NCI-H2081 treated with DMSO at 0.1 percent for 48 hours (cell line): ENCODE results near the gene INSIG2.
"Not testable (repeated sequence)": the region's sequence is repeated elsewhere in the genome, so short reads cannot be mapped to it uniquely, and the experiment has no call there.

Experiments used
- DNase-seq: peaks from one replicate; lab custom pipeline; 2025; lab: John Stamatoyannopoulos, UW

Gene INSIG2

DNA sequence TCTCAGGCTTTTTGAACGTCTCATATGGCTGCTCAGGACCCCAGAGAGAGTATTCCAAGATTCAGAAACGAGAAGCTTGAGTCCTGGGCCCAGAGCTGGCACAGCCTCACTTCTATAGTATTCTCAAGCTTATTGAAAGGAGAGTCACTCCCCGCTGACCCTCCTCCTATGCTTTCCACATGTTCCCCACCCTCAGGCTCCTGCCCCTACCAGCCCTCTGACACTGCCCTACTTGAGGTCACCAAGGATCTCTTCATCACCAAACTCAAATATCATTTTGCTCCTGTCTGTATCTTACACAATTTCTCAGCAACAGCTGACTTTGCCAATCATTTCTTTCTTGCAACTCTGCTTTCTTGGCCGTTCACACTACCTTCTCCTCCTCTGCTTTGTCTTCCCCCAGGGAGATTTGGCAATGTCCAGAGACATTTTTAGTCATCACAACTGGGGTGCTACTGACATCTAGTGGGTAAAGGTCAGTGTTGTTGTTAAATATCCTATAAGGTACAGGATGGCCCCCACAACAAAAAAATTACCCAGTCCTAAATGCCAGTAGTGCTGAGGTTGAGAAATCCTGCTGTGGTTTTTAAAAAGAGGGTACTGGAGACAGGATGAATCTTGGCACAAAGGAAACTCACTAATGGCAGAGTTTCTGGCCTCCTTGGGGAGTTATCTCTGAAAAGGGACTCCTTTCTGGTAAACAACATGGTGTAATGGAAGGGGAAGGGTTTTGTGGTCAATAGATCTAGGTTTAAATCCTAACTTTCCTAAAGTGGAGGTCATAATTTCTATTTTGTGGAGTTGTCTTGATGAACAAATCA is 26.9 kb upstream of the INSIG2 start:
- peak; percentile 11 for DNase-seq

DNA sequence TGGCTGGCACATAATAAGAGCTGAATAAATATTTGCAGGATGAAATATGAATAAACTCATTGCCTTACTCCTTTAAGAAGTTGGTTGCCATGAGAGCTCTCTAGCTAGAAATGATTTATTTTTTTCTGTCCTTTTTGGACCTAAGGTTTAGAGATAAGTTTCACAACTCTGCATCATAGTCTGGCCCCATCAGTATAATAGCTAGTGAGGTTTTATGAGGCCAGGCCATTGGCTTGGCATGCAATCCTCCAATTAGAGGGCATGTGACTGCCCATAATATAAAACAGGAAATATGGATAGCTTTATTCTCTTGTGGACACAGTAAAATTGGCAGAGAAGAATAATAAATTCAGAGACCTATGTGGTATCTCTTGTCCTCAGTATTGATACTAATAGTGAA is 26.2 kb upstream of the INSIG2 start:
- DNase-seq = no peak

DNA sequence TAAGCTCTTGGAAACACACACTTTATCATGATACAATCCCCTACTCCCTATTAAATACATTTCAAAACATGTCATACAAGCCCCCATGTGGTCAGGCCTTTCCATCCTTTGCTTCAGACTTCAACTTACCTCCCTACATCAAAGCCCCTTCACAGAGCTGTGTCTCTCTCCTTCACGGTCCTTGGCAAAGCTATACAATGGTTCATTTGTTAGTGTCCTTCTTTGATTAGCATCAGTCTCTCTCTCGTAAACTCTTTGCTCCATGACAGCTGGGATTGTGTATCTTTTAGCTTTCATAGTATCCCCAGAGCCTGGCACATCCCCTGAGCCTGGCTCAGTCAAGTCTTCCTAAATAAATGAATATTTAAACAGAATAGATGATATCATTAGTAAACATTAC is 25.6 kb upstream of the INSIG2 start:
- DNase-seq = no peak

DNA sequence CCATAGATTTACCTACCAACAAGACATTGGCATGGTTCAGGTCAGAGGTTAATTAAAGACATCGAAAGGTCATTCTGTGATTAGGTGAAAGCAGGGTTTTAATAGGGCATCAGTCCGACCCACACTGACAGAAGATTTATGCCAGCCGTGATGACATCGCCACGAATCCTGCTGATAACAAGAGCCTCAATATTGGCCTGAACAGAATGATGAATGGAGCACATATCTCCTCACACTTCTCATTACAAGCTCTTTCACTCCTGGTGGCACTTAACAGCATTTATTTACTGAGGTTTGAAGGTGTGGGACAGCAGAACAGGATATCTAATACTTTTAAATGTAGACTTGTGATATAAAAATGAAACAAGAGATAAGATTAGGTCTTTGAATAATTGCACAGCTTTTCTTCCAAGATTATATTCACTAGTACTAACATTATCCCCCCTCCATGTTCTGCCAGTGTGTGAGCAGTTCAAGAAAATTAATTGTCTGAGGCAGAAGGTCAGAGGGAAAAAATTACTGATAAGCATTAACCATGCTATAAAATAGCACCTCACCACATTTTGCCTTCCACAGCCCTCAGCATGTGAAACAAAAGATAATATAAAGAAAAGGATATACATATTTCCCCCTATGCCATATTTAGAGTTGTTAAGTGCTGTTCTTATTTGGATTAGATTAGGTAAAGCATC is 23.1 kb upstream of the INSIG2 start:
- no peak for DNase-seq

DNA sequence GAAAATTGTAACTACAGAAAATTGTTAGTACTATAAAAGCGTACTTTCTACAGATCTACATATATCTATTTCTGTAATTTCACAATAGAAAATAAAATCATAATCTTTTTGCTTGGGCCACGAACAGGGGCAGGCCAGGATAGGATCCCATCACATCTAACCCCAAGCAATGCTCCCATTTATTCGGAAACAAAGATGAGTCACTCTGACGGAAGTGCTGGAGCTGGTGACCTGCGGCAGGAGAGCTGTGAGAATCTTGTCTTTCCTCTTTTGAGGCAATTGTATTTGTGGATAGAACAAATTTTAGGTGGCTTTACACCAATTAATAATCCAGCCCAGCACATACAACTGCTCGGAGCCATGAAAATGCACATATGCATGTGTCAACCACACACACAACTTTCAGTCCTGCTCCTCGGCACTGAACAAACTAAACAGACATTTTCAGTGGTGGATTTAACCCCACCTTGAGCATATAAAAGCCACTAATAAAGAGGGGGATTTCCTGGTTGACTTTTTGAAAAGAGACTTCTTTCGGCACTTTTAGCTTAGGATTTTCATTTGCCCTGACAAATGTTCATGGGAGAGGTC is 22.3 kb upstream of the INSIG2 start:
- no peak for DNase-seq

DNA sequence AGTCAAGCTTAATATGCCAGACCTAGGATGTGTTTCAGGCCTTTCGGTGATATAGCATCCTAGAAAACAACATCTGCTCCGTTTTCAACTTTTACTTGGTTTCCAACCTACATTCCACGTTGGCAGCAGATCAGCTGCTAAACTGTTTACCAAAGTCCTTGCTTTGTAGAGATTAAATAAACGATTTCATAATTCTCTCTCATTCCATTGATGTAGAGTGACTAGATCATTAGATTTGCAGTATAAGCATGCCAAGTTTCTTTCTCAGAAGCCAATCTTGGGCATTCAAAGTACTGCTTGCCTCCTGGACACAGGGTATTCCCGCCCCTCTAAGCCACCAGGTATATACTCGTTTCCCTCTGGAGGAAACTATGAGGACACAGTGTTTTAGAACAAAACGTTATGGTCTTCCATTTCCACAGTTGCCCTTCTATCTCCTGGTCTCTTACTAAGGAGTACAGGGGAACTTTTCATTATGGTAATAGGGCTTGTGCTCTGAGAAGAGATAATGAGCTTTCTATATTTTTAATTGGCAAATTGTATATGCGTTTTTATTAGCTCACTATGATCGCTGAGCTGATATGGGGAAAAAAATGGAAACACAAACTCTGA is 10.5 kb upstream of the INSIG2 start:
- DNase-seq = no peak

DNA sequence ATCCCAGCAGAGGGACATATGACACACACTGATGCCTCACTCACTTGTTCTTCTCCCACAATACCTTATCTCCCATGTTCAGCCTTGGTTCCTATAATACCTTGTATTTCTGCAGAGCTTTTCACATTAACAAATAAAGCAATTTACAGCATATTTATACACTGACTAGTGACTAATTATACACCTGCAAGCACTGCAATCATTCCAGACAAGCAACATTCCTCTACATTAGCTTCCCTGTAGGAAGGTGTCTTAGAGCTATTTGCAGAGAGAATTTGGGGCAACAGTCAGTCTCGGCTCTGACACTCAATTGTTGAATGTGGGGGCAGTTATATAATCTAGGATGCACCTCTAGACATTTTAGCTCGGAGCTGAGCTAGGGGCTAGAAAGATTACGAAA is 9.5 kb upstream of the INSIG2 start:
- DNase-seq = no peak

DNA sequence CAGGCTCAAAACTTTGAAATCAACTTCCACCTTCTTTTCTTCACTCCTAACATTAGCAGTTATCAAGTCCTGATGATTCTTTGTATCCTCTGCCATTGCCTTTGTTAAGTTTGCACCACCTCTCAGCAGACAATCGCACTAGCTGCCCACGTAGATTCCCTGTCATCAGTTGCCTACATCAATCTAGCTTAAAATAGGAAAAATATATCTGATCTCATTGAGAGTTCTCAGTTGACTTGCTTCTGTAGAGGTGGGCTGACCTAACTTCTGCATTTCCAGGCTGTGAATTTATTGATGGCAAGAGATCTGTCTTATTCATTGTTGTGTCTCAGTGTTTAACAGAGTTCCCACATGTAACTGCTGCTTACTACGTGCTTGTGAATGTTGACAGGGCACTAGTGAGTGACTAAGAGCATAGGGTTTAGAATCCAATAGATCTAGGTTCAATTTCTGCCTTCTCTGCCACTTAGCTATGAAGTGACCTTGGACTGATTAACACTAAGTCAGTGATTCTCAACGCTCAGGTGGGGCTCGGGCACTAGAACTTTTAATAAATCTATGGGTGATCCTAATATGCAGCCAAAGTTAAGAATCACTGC is 3.7 kb upstream of the INSIG2 start:
- no peak for DNase-seq

DNA sequence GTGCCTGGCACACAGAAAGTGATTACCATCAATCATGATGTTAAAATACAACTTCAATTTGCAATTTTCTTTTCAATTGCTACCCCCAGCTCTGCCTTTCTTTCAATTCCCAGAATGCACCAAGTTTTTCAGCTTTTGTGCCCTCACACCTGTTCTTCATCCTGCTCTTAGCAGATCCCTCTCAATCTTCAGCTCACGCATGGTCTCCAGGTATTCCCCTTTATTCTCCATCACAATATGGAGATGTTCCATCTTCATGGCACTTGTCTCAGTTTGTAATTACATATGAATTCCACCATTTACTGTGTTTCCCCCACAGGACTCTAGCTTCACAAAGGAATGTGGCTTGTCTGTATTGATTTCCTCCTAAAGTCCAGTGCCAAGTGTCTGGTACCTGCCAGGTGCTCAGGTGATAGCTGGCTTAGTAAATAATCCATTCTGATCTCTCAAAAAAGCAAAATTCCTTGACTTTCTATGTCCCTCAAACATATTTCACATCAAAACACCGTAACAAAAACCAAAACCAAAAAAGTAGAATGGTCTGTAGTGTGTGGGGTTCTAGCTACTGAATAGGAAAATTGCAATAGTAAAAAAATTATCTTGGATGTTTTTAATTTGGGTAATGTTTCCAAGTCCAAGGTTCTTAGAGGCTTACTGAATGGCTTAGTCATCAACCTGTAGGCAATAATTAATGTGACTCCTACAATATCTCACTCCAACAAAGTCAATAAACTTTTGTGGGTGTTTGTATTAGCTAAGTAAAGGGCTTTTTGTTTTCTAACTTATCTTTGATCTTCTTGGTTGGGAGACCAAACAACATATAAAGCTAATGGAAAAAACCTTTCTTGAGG is 2.9 kb upstream of the INSIG2 start:
- no peak for DNase-seq

DNA sequence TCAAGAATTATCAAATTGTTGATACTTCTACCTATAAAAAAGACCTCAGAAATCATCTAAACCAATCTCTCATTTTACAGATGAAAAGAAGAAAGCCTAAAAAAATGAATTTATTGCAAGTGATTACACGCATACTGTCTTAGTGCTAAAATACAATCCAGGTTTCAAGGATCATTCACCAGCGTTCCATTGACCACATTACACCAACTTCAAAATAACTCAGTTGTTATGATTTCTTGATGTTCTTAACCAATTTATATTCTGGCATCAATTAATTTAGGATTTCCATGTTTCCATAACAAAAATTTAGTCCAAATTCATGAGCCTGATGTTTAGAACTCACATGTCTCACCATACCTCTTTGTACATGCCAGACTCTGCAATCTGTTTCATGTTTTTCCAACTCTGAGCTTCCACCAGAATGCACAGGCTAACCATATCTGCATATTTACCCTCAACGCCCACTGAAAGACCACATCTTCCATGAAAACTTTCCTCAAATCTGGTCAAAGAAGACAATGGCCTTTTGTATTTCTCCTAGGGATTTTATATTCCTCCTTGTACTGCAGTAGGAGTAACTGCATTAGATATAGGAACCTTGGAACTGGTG is 2.1 kb upstream of the INSIG2 start:
- no peak for DNase-seq

DNA sequence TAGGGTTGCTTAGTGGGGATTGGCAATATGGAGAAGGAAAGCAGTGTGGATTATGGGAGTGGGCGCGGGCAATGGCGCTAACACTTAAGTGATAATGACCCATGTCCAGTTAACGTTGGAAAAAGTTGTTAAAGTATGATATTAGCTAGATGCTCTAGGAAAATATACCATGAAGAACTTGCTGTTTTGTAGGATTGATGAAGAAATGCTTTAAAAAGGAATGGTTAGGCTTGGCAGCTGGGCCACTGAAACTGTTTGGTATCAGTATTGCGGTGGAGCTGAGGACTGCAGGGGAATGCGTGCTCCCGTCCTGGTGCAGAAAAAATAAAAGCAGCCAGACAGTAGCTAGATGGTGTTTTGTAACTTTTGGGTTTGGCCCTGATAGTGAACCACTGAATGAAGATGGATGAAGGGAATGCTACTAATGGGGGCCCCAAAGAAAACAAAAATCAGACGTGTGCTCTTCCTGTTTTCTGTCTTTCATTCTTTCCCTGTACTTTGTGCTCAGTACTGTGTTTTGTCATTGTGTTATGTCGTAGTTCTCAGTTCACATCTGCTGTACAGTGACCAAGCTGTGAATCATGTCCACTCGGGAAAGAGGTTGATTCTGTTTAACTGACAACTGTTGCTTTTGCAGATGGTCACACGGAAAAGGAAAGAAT is 999 bp downstream of the INSIG2 start:
- DNase-seq = no peak

DNA sequence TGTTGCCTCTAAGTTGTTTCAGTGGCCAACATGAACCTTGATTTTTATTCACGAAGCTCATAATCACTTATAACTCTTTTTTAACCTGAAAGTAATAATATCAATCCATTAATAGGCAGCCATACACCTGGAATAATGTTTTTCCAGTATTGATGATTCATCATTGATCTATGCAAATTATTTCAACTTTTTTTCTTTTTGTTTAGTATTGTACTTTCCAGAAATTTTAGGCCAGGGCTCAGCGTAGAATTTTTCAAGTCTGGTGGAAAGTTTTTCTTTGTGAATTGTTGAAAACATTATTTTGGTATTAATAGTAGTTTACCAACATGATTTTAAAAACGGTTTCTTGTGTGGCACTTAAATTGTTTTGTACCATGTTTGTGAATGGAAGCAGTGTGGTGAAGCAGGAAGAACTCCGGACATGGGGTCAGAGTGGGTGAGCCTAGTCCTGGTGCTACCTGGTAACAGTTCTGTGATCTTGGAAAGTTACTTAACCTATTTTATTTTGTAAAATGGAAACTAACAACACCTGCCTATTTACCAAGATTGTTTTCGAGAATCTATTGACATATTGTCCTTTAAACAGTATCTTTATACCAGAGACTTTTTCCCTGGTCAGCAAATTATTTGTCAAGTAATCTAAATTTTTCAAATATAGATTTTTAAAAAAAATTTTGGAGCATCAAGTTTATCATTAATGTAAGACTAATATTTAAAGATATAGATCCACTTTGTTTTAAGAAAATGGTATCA is 2.3 kb downstream of the INSIG2 start:
- no peak for DNase-seq

DNA sequence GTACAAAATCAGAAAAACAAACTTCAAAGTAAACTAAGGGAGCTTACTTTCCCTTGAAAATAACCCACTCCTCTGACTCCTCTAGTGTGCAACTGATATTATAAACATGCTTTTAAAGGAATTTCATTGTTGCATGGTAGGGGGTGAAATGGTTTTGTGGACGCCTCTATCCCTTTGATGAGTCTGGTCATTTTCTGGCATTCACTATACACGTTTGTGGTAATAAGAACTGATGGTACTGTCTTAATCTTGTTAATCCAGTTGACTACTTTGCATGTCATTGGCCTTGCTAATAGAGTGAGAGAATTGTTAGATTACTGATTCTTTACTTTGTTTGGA is 2.8 kb downstream of the INSIG2 start:
- DNase-seq = no peak

DNA sequence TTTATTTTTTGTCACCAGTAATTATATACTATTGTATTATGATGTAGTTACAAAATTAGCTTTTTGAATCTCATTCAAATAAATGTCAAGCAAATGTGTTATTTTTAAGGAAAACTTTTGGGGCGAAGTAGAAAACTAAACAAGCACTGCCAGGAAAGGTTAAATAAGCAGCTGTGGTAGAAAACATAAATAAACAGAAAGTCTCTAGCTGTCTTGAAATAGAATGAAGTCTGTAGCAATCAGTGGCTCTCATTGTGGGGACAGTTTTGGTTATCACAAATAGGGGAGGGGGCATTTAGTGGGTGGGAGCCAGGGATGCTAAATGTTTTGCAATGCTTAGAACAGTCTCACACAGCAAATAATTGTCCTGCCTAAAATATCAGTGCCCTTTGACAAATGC is 3.4 kb downstream of the INSIG2 start:
- no peak for DNase-seq

DNA sequence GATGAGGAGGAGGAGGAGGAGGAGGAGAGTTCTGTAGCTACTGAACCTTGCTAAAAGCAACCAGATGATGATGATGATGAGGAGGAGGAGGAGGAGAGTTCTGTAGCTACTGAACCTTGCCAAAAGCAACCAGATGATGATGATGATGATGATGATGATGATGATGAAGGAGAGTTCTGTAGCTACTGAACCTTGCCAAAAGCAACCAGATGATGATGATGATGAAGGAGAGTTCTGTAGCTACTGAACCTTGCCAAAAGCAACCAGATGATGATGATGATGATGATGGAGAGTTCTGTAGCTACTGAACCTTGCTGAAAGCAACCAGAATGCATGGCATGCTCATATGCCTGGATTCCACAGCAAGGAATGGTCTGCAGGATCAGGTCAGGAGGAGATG is 5.8 kb downstream of the INSIG2 start:
- not testable (repeated sequence) for DNase-seq

DNA sequence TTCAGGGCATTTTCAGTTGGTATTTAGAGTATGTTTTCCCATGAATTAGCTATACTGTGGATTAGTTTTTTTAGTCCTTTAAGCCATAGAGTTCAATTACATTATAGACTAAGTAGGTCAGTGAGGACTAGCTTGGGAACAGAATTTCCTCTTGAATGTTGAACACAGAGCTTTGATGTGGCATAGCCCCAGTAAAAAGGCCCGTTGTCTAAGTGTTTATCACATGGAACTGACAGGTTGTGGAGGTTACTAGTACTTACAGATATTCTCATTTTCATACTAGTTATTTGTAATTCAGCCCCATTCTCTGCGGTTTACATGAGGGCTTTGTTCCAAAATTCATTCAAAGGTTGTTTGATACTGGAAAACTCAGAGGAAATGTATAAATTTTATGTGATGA is 6.2 kb downstream of the INSIG2 start:
- DNase-seq = no peak

DNA sequence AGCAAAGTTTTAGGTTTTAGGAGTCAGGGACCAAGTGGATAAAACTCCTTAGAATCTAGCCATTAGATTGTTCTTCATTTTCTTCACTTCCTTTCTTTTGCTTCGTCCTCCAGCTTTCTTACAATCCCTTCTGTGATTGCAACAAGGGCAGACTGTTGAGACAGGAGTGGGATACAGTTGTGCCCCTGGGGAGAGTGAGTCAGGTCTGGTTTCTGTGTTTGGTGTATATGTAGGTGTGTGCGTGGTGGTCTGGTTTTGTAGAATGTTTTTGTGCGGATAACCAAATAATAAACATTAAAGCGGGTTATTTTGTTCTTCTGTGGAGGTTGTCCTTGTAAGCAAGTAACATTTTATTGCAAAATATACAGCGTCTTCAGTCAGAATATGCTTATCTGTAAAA is 7.3 kb downstream of the INSIG2 start:
- no peak for DNase-seq

DNA sequence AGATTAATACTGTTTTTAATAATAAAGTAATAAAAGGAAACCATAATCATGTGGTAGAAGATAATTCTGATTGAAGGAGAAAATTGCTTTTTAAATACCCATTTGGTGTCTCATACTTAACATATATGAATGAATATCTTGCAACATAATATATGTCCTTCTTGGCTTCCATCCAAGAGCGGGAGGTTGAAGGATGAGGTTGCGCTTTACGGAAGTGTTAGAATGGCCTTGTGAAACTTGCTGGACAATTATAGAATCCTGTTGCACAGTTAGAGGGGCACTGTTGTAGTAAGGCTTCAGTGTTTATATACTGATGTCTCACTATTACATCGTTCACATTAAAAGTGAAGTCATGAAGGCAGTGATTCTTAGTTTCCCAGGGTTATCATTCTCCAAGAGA is 9.4 kb downstream of the INSIG2 start:
- DNase-seq = no peak

DNA sequence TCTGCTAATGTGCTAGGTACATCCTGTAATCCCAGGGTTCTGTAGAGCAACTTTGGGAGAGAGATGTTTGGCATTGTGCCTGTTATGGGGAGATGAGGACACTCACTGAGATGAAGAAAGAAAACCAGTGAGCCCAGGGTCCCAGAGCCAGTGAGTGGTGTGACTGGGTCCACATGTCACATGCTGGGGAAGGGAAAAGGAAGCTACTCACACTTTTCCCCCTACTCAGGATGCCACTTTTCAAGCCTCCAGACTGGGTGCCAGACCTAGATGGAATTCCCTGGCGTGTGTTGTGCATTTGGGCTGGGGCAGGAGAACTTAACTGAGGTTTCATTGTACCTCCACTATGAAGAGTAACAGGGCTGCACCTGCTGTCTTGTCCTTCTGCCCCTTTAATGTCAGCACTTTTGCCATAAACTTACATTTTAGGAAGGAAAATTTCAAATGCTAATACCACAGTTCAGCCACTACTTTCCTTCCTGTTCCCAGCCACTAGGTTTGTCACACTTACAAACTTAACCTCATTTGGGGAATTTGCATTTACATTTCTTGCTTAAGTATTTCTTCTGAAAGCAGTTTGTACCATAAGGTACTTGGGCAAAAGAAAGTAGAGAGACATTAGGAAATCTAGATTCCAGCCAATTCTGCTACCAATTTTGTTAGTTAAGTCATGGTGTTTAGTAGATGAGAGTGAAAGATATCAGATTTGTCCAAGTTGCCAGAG is 10.2 kb downstream of the INSIG2 start:
- no peak for DNase-seq
